HG02981 (cell line): Measurements from ENCODE around the gene SMR3A.

Experiments used
- ATAC-seq: cut with Tn5 transposase; IDR thresholded peaks from one replicate; pipeline ENCODE4 v1.9.1; 2021; ENCODE audit warnings: mild to moderate bottlenecking, moderate library complexity; ENCODE audit not compliant: unreplicated experiment

The SMR3A gene

DNA sequence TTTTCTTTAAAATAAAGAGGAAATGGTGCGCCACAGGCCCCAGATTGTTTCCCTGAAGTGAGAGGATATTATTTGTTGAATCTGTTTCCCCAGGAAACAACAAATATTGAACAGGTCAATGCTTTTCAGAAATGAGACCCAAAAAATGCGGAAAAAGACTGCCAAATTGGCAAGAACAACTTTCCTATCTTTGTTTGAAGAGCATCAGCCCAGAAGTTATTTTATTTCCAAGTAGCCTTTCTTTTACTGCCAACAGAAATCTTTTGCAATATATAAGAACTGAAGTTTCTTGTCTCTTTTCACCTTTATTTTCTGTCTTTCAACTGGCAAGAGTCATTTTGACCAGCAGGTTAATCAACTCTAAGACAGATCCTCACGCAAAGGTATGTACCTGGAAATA lies at the start of gene SMR3A:
SMR3A (plus strand) TSS at position 301 of the 400 bp plus-strand sequence. CDS start 1,356 bp downstream, outside the sequence.
- ATAC-seq = no peak

GRCh38 chr4:70313736-70314135 lies 46.8 kb upstream of the SMR3A start:
- ATAC-seq = no peak

- ATAC-seq = no peak
Measured at GRCh38 chr4:70315928-70316327, 44.6 kb upstream of the SMR3A start.

GRCh38 chr4:70326052-70326451 lies 34.5 kb upstream of the SMR3A start:
- ATAC-seq = no peak

DNA sequence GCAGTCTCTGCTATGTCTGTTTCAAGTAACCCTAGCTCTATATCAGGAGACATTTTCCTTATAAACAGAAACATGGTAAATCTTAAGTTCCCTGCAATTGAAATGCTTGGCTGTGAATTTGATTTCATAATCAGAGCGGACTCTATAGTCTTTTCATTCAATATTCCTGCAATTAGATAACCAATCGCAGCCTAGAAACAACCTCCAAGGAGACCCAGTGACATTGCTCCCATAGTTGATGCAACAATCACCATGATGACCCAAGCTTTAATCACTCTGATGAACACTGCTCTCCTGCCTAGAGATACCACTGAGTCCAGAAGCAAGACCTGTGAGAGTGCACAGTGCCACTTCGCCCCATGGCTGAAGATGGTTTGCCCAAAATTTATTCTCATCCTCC lies 25.9 kb upstream of the SMR3A start, which contains the start of gene CABS1:
CABS1 (plus strand) TSS at position 301 of the 400 bp plus-strand sequence; CDS start at position 360, 59 bp downstream.
- no peak for ATAC-seq

DNA sequence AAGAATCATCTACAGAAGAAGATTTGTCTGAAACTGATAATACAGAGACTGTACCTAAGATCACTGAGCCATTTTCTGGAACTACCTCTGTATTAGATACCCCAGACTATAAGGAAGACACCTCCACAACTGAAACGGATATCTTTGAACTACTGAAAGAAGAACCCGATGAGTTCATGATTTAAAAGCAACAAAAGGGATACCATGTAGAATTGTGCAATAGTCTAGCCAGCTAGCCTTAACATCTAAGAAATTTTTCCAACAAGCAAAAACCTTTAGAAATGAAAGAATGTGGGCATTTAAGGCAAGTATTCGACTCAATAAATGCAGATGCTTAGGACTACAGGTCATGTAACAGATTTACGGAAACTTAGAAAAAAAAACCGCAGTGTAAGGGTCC lies 24.5 kb upstream of the SMR3A start:
- ATAC-seq = no peak

GRCh38 chr4:70337886-70338420 lies 22.6 kb upstream of the SMR3A start:
- ATAC-seq = no peak

- no peak for ATAC-seq
Measured at GRCh38 chr4:70356185-70356584, 4.4 kb upstream of the SMR3A start.

DNA sequence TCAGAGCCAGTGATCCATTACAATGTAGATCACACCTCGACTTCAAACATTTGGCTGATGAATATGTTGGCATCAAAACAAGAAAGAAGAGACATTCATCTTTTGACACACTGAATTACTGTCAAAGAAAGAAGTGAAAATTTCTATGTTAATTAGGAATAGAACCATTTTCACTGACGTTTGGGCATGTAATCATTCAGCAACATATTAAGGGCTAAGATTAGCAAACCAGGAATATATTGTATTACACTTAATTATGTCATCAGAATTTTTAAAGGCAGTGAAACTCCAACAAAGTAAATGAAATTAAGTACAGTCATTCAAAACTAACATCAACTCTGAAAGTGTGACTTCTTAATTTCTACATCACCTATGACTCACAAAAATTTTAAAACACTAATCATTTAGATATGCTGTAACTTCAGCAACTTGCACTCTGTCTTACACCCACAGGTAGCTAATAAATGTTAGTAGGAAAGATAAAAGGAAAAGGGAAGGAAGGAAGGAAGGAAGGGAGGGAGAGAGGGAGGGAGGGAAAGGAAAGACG lies 1.4 kb upstream of the SMR3A start:
- no peak for ATAC-seq

- ATAC-seq = no peak
Measured at GRCh38 chr4:70364002-70364401, 3.4 kb downstream of the SMR3A start.

GRCh38 chr4:70365479-70365878 lies 4.9 kb downstream of the SMR3A start:
- no peak for ATAC-seq

- no peak for ATAC-seq
Measured at GRCh38 chr4:70367813-70368212, 7.3 kb downstream of the SMR3A start.

DNA sequence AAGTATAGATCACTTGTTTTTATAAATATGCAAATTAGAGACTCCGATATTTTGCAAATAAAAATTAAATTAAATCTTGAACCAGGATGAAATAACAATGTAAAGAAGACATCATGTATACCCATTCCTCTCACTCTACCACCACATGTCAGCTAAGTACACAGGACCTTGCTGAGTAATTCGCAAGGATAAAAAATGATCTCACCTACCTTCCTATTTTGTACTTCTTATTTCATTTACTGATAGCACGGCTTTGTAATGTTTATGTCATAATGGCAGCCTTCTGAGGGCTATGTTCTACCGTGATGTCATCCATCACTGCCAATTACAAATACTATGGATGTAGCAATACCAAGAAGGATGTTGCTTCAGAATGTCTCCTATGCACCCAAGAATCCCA lies 11.4 kb downstream of the SMR3A start:
- ATAC-seq = no peak

GRCh38 chr4:70372760-70373159 lies 12.2 kb downstream of the SMR3A start:
- no peak for ATAC-seq

GRCh38 chr4:70380578-70380977 lies 20.0 kb downstream of the SMR3A start:
- ATAC-seq = no peak

GRCh38 chr4:70382691-70383181 lies 22.2 kb downstream of the SMR3A start, which contains the start of gene SMR3B:
Gene SMR3B, plus strand, starts transcription at chr4:70383131. Its CDS starts 1,380 bp downstream, at chr4:70384511.
- ATAC-seq = no peak

DNA sequence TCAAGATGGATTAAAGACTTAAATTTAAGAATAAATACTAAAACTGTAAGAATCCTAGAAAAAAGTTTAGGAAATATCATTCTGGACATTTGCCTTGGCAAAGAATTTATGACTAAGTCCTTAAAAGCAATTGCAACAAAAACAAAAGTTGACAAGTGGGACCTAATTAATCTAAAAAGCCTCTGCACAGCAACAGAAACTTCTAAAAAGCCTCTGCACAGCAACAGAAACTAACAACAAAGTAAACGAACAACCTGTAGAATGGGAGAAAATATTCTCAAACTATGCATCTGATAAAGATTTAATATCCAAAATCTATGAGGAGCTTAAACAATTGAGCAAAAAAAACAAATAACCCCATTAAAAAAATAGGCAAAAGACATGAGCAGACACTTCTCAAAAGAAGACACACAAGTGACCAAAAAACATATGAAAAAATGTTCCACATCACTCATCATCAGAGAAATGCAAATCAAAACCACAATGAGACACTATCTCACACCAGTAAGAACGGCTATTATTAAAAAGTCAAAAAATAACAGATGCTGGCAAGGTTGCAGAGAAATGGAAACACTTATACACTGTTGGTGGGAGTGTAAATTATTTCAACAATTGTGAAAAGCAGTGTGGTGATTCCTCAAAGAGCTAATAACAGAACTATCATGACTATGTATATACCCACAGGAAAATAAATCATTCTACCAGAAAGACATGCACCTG lies 31.7 kb downstream of the SMR3A start:
- ATAC-seq = peak; percentile 65

DNA sequence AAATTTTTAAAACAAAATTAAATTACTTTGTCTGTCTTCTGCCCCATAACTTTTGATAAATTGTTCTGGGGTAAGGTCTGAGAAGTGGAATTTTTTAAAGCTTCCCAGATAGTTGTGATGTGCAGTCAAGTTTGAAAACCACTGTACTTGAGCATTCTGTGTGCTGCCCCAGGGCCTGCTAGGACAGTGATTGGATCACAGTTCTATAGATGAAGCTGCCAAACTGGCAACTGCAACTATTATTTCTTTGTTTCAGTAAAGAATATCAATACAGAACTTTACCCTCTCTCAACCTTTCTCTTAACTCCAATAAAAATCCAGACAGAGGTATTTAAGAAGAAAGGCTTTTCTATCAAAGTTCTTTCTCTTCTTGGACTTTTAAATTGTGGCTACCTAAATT lies 37.0 kb downstream of the SMR3A start, which contains the start of gene OPRPN:
OPRPN (plus strand) TSS at position 361 of the 400 bp plus-strand sequence. CDS start 1,346 bp downstream, outside the sequence.
- no peak for ATAC-seq

DNA sequence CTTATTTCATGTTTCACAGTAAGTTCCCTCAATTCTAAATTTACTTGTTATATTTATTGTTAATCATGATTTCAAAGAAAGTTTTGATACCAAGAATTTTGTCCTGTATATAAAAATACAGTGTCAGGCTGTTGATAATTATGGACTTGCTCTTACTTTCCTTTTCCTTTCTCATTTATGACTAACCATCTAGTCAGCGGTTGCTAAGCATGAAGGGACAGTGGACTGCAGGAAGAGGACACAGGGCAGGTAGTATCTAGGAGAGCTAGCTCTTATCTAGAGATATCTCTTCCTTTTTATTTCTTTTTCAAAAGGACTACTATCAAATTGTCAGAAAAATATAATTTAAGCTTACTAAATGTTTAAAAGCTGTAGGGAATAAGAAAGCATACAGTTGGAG lies 38.8 kb downstream of the SMR3A start:
- peak; percentile 77 for ATAC-seq

- no peak for ATAC-seq
Measured at GRCh38 chr4:70402762-70403161, 42.2 kb downstream of the SMR3A start.

DNA sequence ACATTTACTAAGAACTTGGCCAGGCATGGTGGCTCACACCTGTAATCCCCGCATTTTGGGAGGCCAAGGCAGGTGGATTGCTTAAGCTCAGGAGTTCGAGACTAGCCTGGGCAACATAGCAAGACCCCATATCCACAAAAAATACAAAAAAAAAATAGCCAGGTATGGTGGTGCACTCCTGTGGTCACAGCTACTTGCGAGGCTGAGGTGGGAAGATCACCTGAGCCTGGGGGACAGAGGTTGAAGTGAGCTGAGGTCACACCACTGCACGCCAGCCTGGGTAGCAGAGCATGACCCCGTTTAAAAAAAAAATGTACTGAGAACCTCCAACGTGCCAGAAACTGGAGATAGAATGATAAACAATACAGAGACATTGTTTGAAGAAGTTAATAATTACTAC lies 45.2 kb downstream of the SMR3A start:
- peak; percentile 61 for ATAC-seq
